DOHH2 (cell line): ENCODE data around the gene KLK4.

Experiments
- H3F3A ChIP-seq: fragments of 200-600 bp; sonication (generic), shearing (Covaris generic); 2 replicates; pipeline ENCODE4 v1.6.0; 2016; ENCODE audit warnings: antibody characterized with exemption, mild to moderate bottlenecking; ENCODE audit not compliant: control insufficient read depth, insufficient read depth
- H3K27ac ChIP-seq: fragments of 200-600 bp; sonication (generic); 2 replicates; pipeline ENCODE4 v1.5.1; 2014; ENCODE audit warnings: low read depth, mild to moderate bottlenecking, low read length, moderate library complexity
- H3K27me3 ChIP-seq: fragments of 200-600 bp; sonication (generic); 2 replicates; pipeline ENCODE4 v1.6.1; 2014; ENCODE audit warnings: mild to moderate bottlenecking, low read length, mixed read lengths; ENCODE audit not compliant: control insufficient read depth
- H3K36me3 ChIP-seq: fragments of 200-600 bp; sonication (generic); 2 replicates; pipeline ENCODE4 v1.6.1; 2014; ENCODE audit warnings: mild to moderate bottlenecking, low read length, moderate library complexity, mixed read lengths; ENCODE audit not compliant: control insufficient read depth
- H3K4me1 ChIP-seq: fragments of 200-600 bp; sonication (generic); 2 replicates; pipeline ENCODE4 v1.6.1; 2014; ENCODE audit warnings: mild to moderate bottlenecking, low read length, mixed read lengths; ENCODE audit not compliant: control insufficient read depth
- H3K4me2 ChIP-seq: fragments of 200-600 bp; sonication (generic); 2 replicates; pipeline ENCODE4 v1.6.0; 2014; ENCODE audit warnings: mild to moderate bottlenecking, low read length, moderate library complexity
- H3K4me3 ChIP-seq: fragments of 200-600 bp; sonication (generic); 2 replicates; pipeline ENCODE4 v1.5.1; 2014; ENCODE audit warnings: mild to moderate bottlenecking, low read length, mixed read lengths
- H3K79me2 ChIP-seq: fragments of 200-600 bp; sonication (generic); 2 replicates; pipeline ENCODE4 v1.6.1; 2014; ENCODE audit warnings: mild to moderate bottlenecking, low read length, mixed read lengths; ENCODE audit not compliant: control insufficient read depth
- H3K9me2 ChIP-seq: fragments of 200-600 bp; sonication (generic); replicated peaks from 2 replicates; pipeline ENCODE4 v1.6.1; 2014; ENCODE audit warnings: mild to moderate bottlenecking, low read length, mixed read lengths; ENCODE audit not compliant: control insufficient read depth
- H3K9me3 ChIP-seq: fragments of 200-600 bp; sonication (generic); 2 replicates; pipeline ENCODE4 v1.6.1; 2014; ENCODE audit warnings: antibody characterized with exemption, low read length, mixed read lengths; ENCODE audit not compliant: control insufficient read depth, insufficient read depth
- H4K20me1 ChIP-seq: fragments of 200-600 bp; sonication (generic); 2 replicates; pipeline ENCODE4 v1.6.0; 2014; ENCODE audit warnings: low read depth, mild to moderate bottlenecking, antibody characterized with exemption, low read length, moderate library complexity; ENCODE audit not compliant: control insufficient read depth, insufficient read depth
- CTCF ChIP-seq: fragments of 200-600 bp; sonication (generic); IDR thresholded peaks from one replicate; pipeline ENCODE4 v1.5.1; 2014; ENCODE audit warnings: antibody characterized with exemption, mild to moderate bottlenecking, low read depth, low read length; ENCODE audit not compliant: poor library complexity, severe bottlenecking
- EZH2phosphoT487 ChIP-seq: fragments of 200-600 bp; sonication (generic); IDR thresholded peaks from 2 replicates; pipeline ENCODE4 v1.6.1; 2017; ENCODE audit warnings: borderline replicate concordance, mild to moderate bottlenecking, antibody characterized with exemption, low read length, moderate library complexity, mixed read lengths

KLK4 gene

DNA sequence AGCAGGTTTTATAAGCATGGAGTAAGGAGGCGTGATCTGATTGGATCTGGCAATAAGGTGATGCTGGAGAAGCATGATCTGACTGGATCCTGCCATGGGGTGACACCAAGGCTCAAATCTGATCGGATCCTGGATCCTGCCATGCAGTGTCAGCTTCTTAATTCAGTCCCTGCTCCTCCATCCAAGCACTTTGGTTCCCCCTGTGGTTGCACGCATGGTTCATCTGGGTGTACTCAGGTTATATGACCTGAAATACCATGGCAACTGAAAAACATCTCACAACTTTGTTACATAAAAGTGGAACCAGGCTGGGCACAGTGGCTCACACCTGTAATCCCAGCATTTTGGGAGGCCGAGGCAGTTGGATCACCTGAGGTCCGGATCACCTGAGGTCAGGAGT is 17.6 kb upstream of the KLK4 start:
- no peaks in the 10 kb centered on the region for H3K4me1 ChIP-seq
- 0 out of 2 replicates have a peak, but pooled peaks cover 4% of the 10 kb centered on the region for H3K27me3 ChIP-seq
- H3K4me2 ChIP-seq: no peak overlapping the region
- TF ChIP-seq EZH2phosphoT487: no peak
- TF ChIP-seq CTCF: no peak
- no peaks in the 10 kb centered on the region for H3K79me2 ChIP-seq
- H3F3A ChIP-seq: no peaks in the 10 kb centered on the region
- no peaks in the 10 kb centered on the region for H3K9me3 ChIP-seq
- H3K36me3 ChIP-seq: no peaks in the 10 kb centered on the region
- no peak overlapping the region for H3K27ac ChIP-seq
- H4K20me1 ChIP-seq: 0 out of 2 replicates have a peak, but pooled peaks cover 4% of the 10 kb centered on the region
- H3K9me2 ChIP-seq: no peaks in the 10 kb centered on the region
- H3K4me3 ChIP-seq: no peak overlapping the region

DNA sequence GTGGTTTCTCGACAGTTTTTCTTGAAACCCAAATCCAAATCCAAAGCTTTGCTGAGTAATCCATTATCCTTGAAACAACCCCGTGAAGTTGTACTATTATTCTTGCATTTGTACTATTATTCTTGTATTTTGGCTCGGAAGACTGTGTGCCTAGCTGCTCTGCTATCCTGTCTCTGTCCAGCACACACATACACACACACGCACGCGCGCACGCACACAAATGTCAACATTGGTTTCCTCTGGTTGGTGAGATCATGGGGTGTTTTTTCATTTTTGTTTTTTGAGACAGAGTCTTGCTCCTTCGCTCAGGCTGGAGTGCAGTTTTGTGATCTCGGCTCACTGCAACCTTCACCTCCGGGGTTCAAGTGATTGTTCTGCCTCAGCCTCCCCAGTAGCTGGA is 14.9 kb upstream of the KLK4 start:
- Histone ChIP-seq H3K4me2 (no peak overlapping the region), H3K4me1 (peaks cover 4% of the 10 kb centered on the region), H3K4me3 (no peak overlapping the region), H3K27me3 (peaks cover 12% of the 10 kb centered on the region), H4K20me1 (0 out of 2 replicates have a peak, but pooled peaks cover 4% of the 10 kb centered on the region), H3K27ac (no peak overlapping the region), H3K79me2 (no peaks in the 10 kb centered on the region), H3K36me3 (no peaks in the 10 kb centered on the region), H3K9me2 (no peaks in the 10 kb centered on the region), H3K9me3 (no peaks in the 10 kb centered on the region), H3F3A (no peaks in the 10 kb centered on the region)
- TF ChIP-seq EZH2phosphoT487 (no peak), CTCF (no peak)

GRCh38 chr19:50925734-50926133 is 14.5 kb upstream of the KLK4 start:
- H4K20me1 ChIP-seq: 0 out of 2 replicates have a peak, but pooled peaks cover 4% of the 10 kb centered on the region
- H3K4me2 ChIP-seq: no peak overlapping the region
- no peaks in the 10 kb centered on the region for H3K79me2 ChIP-seq
- H3K4me1 ChIP-seq: peaks cover 4% of the 10 kb centered on the region
- no peak overlapping the region for H3K27ac ChIP-seq
- TF ChIP-seq CTCF: no peak
- no peak for TF ChIP-seq EZH2phosphoT487
- no peaks in the 10 kb centered on the region for H3K36me3 ChIP-seq
- H3K9me3 ChIP-seq: no peaks in the 10 kb centered on the region
- peaks cover 12% of the 10 kb centered on the region for H3K27me3 ChIP-seq
- H3K4me3 ChIP-seq: no peak overlapping the region
- H3K9me2 ChIP-seq: no peaks in the 10 kb centered on the region
- no peaks in the 10 kb centered on the region for H3F3A ChIP-seq

GRCh38 chr19:50924586-50924985 is 13.4 kb upstream of the KLK4 start:
- H3K27ac ChIP-seq: no peak overlapping the region
- H3K27me3 ChIP-seq: peaks cover 9% of the 10 kb centered on the region
- H3K4me3 ChIP-seq: no peak overlapping the region
- H3K4me1 ChIP-seq: peaks cover 4% of the 10 kb centered on the region
- no peaks in the 10 kb centered on the region for H3K79me2 ChIP-seq
- no peak overlapping the region for H3K4me2 ChIP-seq
- H3K9me3 ChIP-seq: no peaks in the 10 kb centered on the region
- no peaks in the 10 kb centered on the region for H3K9me2 ChIP-seq
- no peak for TF ChIP-seq CTCF
- TF ChIP-seq EZH2phosphoT487: no peak
- H3K36me3 ChIP-seq: no peaks in the 10 kb centered on the region
- H4K20me1 ChIP-seq: no peaks in the 10 kb centered on the region
- H3F3A ChIP-seq: no peaks in the 10 kb centered on the region
